ENCODE data around the gene SLC22A16. TPM values are rescaled to one million over a fixed set of nuclear protein-coding genes. Genes with fewer than 3 reads are reported as not detected.

Gene SLC22A16
- polyA plus RNA-seq, 1 of the 3 experiments (the other 2 are of a cell fraction), result not detected

GRCh38 chr6:110468731-110469130, 7.7 kb downstream of the SLC22A16 start (continued):
- TF ChIP-seq IRF3 (IDR thresholded peaks at IDR 0.05; ENCODE audit: low read depth, low read length) (no peak), JUND (IDR thresholded peaks at IDR 0.05) (no peak)
- TF ChIP-seq, protein P1, sequence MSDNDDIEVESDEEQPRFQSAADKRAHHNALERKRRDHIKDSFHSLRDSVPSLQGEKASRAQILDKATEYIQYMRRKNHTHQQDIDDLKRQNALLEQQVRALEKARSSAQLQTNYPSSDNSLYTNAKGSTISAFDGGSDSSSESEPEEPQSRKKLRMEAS (IDR thresholded peaks at IDR 0.05; ENCODE audit: low read depth), result no peak

DNA sequence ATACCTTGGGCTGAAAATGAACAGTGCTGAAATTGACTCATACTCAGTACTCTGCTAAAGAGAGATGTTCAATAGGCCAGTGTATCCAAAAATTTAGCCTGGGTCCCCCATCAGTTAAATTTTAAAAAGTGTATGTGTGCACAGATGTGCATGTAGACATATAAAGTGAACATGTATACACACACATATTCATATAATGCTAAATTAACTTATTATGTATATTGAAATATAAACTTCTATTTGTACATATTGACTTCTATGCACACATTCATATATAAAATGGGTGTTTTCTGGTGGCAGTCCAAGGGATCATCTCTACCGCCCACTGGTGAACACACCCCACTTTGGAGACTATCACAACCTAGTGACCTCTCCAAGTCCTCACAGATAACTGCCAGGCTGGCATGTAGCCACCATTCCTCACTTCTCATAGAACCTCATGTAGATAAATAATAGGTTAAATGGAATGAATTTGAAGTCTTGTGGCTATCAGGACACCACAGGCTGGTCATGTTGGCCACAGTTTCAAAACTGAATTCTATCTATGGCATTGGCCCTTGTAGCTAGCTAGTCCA, 8.8 kb downstream of the SLC22A16 start:
- TF ChIP-seq, protein P1 (IDR thresholded peaks at IDR 0.05; ENCODE audit: low read depth), result no peak
- TF ChIP-seq CHD2 (IDR thresholded peaks at IDR 0.05; ENCODE audit: low read length, partially characterized antibody), result no peak
- TF ChIP-seq ELF1 (IDR thresholded peaks at IDR 0.05), result no peak
- no peak for TF ChIP-seq RCOR1 (IDR thresholded peaks at IDR 0.05; ENCODE audit: low read length)
- no peak for TF ChIP-seq SMC3 (IDR thresholded peaks at IDR 0.05; ENCODE audit: low read depth, low read length)
- TF ChIP-seq FOSL2 (IDR thresholded peaks at IDR 0.05; ENCODE audit: borderline replicate concordance, low read depth), result no peak
- TF ChIP-seq, protein P2, sequence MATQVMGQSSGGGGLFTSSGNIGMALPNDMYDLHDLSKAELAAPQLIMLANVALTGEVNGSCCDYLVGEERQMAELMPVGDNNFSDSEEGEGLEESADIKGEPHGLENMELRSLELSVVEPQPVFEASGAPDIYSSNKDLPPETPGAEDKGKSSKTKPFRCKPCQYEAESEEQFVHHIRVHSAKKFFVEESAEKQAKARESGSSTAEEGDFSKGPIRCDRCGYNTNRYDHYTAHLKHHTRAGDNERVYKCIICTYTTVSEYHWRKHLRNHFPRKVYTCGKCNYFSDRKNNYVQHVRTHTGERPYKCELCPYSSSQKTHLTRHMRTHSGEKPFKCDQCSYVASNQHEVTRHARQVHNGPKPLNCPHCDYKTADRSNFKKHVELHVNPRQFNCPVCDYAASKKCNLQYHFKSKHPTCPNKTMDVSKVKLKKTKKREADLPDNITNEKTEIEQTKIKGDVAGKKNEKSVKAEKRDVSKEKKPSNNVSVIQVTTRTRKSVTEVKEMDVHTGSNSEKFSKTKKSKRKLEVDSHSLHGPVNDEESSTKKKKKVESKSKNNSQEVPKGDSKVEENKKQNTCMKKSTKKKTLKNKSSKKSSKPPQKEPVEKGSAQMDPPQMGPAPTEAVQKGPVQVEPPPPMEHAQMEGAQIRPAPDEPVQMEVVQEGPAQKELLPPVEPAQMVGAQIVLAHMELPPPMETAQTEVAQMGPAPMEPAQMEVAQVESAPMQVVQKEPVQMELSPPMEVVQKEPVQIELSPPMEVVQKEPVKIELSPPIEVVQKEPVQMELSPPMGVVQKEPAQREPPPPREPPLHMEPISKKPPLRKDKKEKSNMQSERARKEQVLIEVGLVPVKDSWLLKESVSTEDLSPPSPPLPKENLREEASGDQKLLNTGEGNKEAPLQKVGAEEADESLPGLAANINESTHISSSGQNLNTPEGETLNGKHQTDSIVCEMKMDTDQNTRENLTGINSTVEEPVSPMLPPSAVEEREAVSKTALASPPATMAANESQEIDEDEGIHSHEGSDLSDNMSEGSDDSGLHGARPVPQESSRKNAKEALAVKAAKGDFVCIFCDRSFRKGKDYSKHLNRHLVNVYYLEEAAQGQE (IDR thresholded peaks at IDR 0.05; ENCODE audit: low read depth, low read length), result no peak
- TF ChIP-seq, protein P3, sequence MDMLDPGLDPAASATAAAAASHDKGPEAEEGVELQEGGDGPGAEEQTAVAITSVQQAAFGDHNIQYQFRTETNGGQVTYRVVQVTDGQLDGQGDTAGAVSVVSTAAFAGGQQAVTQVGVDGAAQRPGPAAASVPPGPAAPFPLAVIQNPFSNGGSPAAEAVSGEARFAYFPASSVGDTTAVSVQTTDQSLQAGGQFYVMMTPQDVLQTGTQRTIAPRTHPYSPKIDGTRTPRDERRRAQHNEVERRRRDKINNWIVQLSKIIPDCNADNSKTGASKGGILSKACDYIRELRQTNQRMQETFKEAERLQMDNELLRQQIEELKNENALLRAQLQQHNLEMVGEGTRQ (IDR thresholded peaks at IDR 0.05; ENCODE audit: borderline replicate concordance, low read depth, low read length), result no peak
- no peak overlapping the region for H3K27ac ChIP-seq (ENCODE audit: low read depth in 2 of 2, low read length in 1 of 2)
- H3K36me3 ChIP-seq (replicated peaks in 1 of 2; ENCODE audit: control insufficient read depth in 1 of 2, insufficient read depth in 2 of 2, low read length in 1 of 2), result no peaks in the 10 kb centered on the region
- no peaks in the 10 kb centered on the region for H3K9me2 ChIP-seq
- CTCF ChIA-PET, result no interaction called here
- WGBS (ENCODE audit: low lambda C conversion rate), result 58% methylated on average over 1 of the region's 1 CpG
- H3K4me3 ChIP-seq (ENCODE audit: low read depth in 2 of 2, low read length in 1 of 2), result no peak overlapping the region
- H3K9me3 ChIP-seq, result no peaks in the 10 kb centered on the region; the same call in 1 of the 2 replicates
- no peaks in the 10 kb centered on the region for H3K79me2 ChIP-seq (ENCODE audit: insufficient read depth)
- no peaks in the 10 kb centered on the region for H3K4me1 ChIP-seq (ENCODE audit: control insufficient read depth in 1 of 2, insufficient read depth in 2 of 2, low read depth in 1 of 2, low read length in 1 of 2)
- DNase-seq, result no peak
- no peak overlapping the region for H3K4me2 ChIP-seq
- no peak overlapping the region for H3K9ac ChIP-seq
- H3K27me3 ChIP-seq (ENCODE audit: insufficient read depth), result no peaks in the 10 kb centered on the region
- no peak overlapping the region for H2AFZ ChIP-seq (ENCODE audit: low read depth)
- POLR2A ChIA-PET, result no interaction called here
- H3F3A ChIP-seq (replicated peaks; ENCODE audit: insufficient read depth), result no peaks in the 10 kb centered on the region
- H4K20me1 ChIP-seq (ENCODE audit: insufficient read depth), result no peaks in the 10 kb centered on the region

Data from SK-N-SH (cell line).